ENCODE results near the gene RUNX1. TPM values are rescaled to one million over a fixed set of nuclear protein-coding genes. Genes with fewer than 3 reads are reported as not detected.
A peak's percentile ranks its signal among the peaks of the same experiment; 100 is the strongest.

The RUNX1 gene
- total RNA-seq, result 100 and 101 TPM in 2 replicates

- peak; percentile 93 for DNase-seq
- Mint-ChIP-seq H3K27me3 (peaks cover 3% of the 10 kb centered on the region), H3K36me3 (ENCODE audit: low read depth) (peaks cover 29% of the 10 kb centered on the region), H3K27ac (peak within 1 kb of the TSS; percentile 94), H3K9me3 (no peaks in the 10 kb centered on the region), H3K4me1 (peaks cover 79% of the 10 kb centered on the region), H3K4me3 (peak within 1 kb of the TSS; percentile 89)
- intact Hi-C loops (cut with micrococcal nuclease), result loop anchor here (1.0 to 5.0 kb wide), 10 partner anchors 22 to 478 kb away; no protein-coding TSS in a partner anchor
Measured at GRCh38 chr21:35048706-35049617, at the start of gene RUNX1. TSS of gene RUNX1 (minus strand) at chr21:35049302.

GRCh38 chr21:35097525-35097924 lies 48.4 kb upstream of the RUNX1 start:
- peaks cover 27% of the 10 kb centered on the region for H3K4me1 Mint-ChIP-seq
- peak overlapping the region; percentile 92 for H3K27ac Mint-ChIP-seq
- peaks cover 9% of the 10 kb centered on the region for H3K9me3 Mint-ChIP-seq
- no peak overlapping the region for H3K4me3 Mint-ChIP-seq
- intact Hi-C loops (cut with micrococcal nuclease), result loop anchor here (1.0 to 5.0 kb wide), 11 partner anchors 9 to 431 kb away; partner anchors contain the start of gene RUNX1
- peak; percentile 46 for DNase-seq
- H3K27me3 Mint-ChIP-seq, result no peaks in the 10 kb centered on the region
- H3K36me3 Mint-ChIP-seq (ENCODE audit: low read depth), result no peaks in the 10 kb centered on the region

- Mint-ChIP-seq H3K4me3 (no peak overlapping the region), H3K27ac (peak overlapping the region; percentile 92), H3K27me3 (no peaks in the 10 kb centered on the region), H3K4me1 (peaks cover 27% of the 10 kb centered on the region), H3K9me3 (peaks cover 9% of the 10 kb centered on the region), H3K36me3 (ENCODE audit: low read depth) (no peaks in the 10 kb centered on the region)
- DNase-seq, result no peak
- intact Hi-C loops (cut with micrococcal nuclease), result loop anchor here (1.0 to 5.0 kb wide), 12 partner anchors 9 to 432 kb away; partner anchors contain the start of gene RUNX1
Measured at GRCh38 chr21:35096959-35097358, 47.9 kb upstream of the RUNX1 start.

GRCh38 chr21:35095859-35096291 lies 46.8 kb upstream of the RUNX1 start:
- Mint-ChIP-seq H3K36me3 (ENCODE audit: low read depth) (peaks cover 1% of the 10 kb centered on the region), H3K9me3 (peaks cover 15% of the 10 kb centered on the region), H3K27me3 (no peaks in the 10 kb centered on the region), H3K4me3 (no peak overlapping the region), H3K27ac (peak overlapping the region; percentile 92), H3K4me1 (peaks cover 29% of the 10 kb centered on the region)
- intact Hi-C loops (cut with micrococcal nuclease), result loop anchor here (1.0 to 5.0 kb wide), 6 partner anchors 55 to 433 kb away; no protein-coding TSS in a partner anchor
- no peak for DNase-seq

GRCh38 chr21:35093514-35093913 lies 44.4 kb upstream of the RUNX1 start:
- intact Hi-C loops (cut with micrococcal nuclease), result no loop called here
- H3K4me3 Mint-ChIP-seq, result no peak overlapping the region
- H3K9me3 Mint-ChIP-seq, result peaks cover 25% of the 10 kb centered on the region
- peaks cover 3% of the 10 kb centered on the region for H3K36me3 Mint-ChIP-seq (ENCODE audit: low read depth)
- peaks cover 44% of the 10 kb centered on the region for H3K4me1 Mint-ChIP-seq
- H3K27me3 Mint-ChIP-seq, result no peaks in the 10 kb centered on the region
- H3K27ac Mint-ChIP-seq, result peak overlapping the region; percentile 92
- no peak for DNase-seq

GRCh38 chr21:35091496-35091895 lies 42.4 kb upstream of the RUNX1 start:
- Mint-ChIP-seq H3K27me3 (no peaks in the 10 kb centered on the region), H3K4me1 (peaks cover 38% of the 10 kb centered on the region), H3K4me3 (no peak overlapping the region), H3K36me3 (ENCODE audit: low read depth) (peaks cover 3% of the 10 kb centered on the region), H3K9me3 (peaks cover 25% of the 10 kb centered on the region), H3K27ac (peak overlapping the region; percentile 12)
- DNase-seq, result no peak
- intact Hi-C loops (cut with micrococcal nuclease), result no loop called here

GRCh38 chr21:35090403-35090802 lies 41.3 kb upstream of the RUNX1 start:
- Mint-ChIP-seq H3K36me3 (ENCODE audit: low read depth) (peaks cover 3% of the 10 kb centered on the region), H3K4me1 (peaks cover 36% of the 10 kb centered on the region), H3K27me3 (no peaks in the 10 kb centered on the region), H3K9me3 (peaks cover 25% of the 10 kb centered on the region), H3K27ac (peak overlapping the region; percentile 45), H3K4me3 (no peak overlapping the region)
- no peak for DNase-seq
- intact Hi-C loops (cut with micrococcal nuclease), result no loop called here

GRCh38 chr21:35088319-35088771 lies 39.2 kb upstream of the RUNX1 start:
- DNase-seq, result no peak
- H3K4me1 Mint-ChIP-seq, result peaks cover 30% of the 10 kb centered on the region
- no peaks in the 10 kb centered on the region for H3K27me3 Mint-ChIP-seq
- peaks cover 5% of the 10 kb centered on the region for H3K36me3 Mint-ChIP-seq (ENCODE audit: low read depth)
- peaks cover 27% of the 10 kb centered on the region for H3K9me3 Mint-ChIP-seq
- no peak overlapping the region for H3K4me3 Mint-ChIP-seq
- intact Hi-C loops (cut with micrococcal nuclease), result loop anchor here (1.0 to 2.0 kb wide), 11 partner anchors 9 to 254 kb away; no protein-coding TSS in a partner anchor
- H3K27ac Mint-ChIP-seq, result peak overlapping the region; percentile 96

- no peaks in the 10 kb centered on the region for H3K27me3 Mint-ChIP-seq
- H3K36me3 Mint-ChIP-seq (ENCODE audit: low read depth), result peaks cover 5% of the 10 kb centered on the region
- H3K4me3 Mint-ChIP-seq, result no peak overlapping the region
- intact Hi-C loops (cut with micrococcal nuclease), result no loop called here
- peaks cover 39% of the 10 kb centered on the region for H3K9me3 Mint-ChIP-seq
- peaks cover 33% of the 10 kb centered on the region for H3K4me1 Mint-ChIP-seq
- no peak for DNase-seq
- peak overlapping the region; percentile 32 for H3K27ac Mint-ChIP-seq
Measured at GRCh38 chr21:35086357-35086756, 37.3 kb upstream of the RUNX1 start.

GRCh38 chr21:35084869-35085268 lies 35.8 kb upstream of the RUNX1 start:
- no peak overlapping the region for H3K27ac Mint-ChIP-seq
- H3K9me3 Mint-ChIP-seq, result peaks cover 27% of the 10 kb centered on the region
- intact Hi-C loops (cut with micrococcal nuclease), result no loop called here
- H3K27me3 Mint-ChIP-seq, result no peaks in the 10 kb centered on the region
- H3K4me1 Mint-ChIP-seq, result peaks cover 25% of the 10 kb centered on the region
- no peak for DNase-seq
- no peak overlapping the region for H3K4me3 Mint-ChIP-seq
- H3K36me3 Mint-ChIP-seq (ENCODE audit: low read depth), result peaks cover 3% of the 10 kb centered on the region

GRCh38 chr21:35083246-35083645 lies 34.1 kb upstream of the RUNX1 start:
- intact Hi-C loops (cut with micrococcal nuclease), result no loop called here
- Mint-ChIP-seq H3K4me1 (peaks cover 18% of the 10 kb centered on the region), H3K36me3 (ENCODE audit: low read depth) (peaks cover 2% of the 10 kb centered on the region), H3K4me3 (no peak overlapping the region), H3K27ac (no peak overlapping the region), H3K9me3 (peaks cover 25% of the 10 kb centered on the region), H3K27me3 (no peaks in the 10 kb centered on the region)
- no peak for DNase-seq

- Mint-ChIP-seq H3K4me1 (peaks cover 16% of the 10 kb centered on the region), H3K36me3 (ENCODE audit: low read depth) (peaks cover 2% of the 10 kb centered on the region), H3K9me3 (peaks cover 25% of the 10 kb centered on the region), H3K27me3 (no peaks in the 10 kb centered on the region), H3K4me3 (no peak overlapping the region), H3K27ac (no peak overlapping the region)
- intact Hi-C loops (cut with micrococcal nuclease), result no loop called here
- no peak for DNase-seq
Measured at GRCh38 chr21:35081861-35082260, 32.8 kb upstream of the RUNX1 start.

- no peak for DNase-seq
- intact Hi-C loops (cut with micrococcal nuclease), result no loop called here
- Mint-ChIP-seq H3K4me1 (peaks cover 14% of the 10 kb centered on the region), H3K36me3 (ENCODE audit: low read depth) (no peaks in the 10 kb centered on the region), H3K4me3 (no peak overlapping the region), H3K9me3 (peaks cover 33% of the 10 kb centered on the region), H3K27ac (peak overlapping the region; percentile 53), H3K27me3 (no peaks in the 10 kb centered on the region)
Measured at GRCh38 chr21:35079181-35079580, 30.1 kb upstream of the RUNX1 start.

- Mint-ChIP-seq H3K4me1 (peaks cover 14% of the 10 kb centered on the region), H3K36me3 (ENCODE audit: low read depth) (peaks cover 2% of the 10 kb centered on the region), H3K9me3 (peaks cover 32% of the 10 kb centered on the region), H3K27ac (peak overlapping the region; percentile 34), H3K27me3 (no peaks in the 10 kb centered on the region), H3K4me3 (no peak overlapping the region)
- DNase-seq, result no peak
- intact Hi-C loops (cut with micrococcal nuclease), result no loop called here
Measured at GRCh38 chr21:35077975-35078374, 28.9 kb upstream of the RUNX1 start.

Data from activated CD4-positive, alpha-beta T cell treated with anti-CD3 and anti-CD28 coated beads, Interleukin-2, amount 10 ng/mL, durations not matched to agents 24 days and 14 days (primary cell).